B cell (primary cell): Measurements from ENCODE around the gene SLC44A3. TPM values are rescaled to one million over a fixed set of nuclear protein-coding genes. Genes with fewer than 3 reads are reported as not detected.
A peak's percentile ranks its signal among the peaks of the same experiment; 100 is the strongest.

Experiments used
- ATAC-seq: fragments of 200-7000 bp; cut with Tn5 transposase; one replicate; pipeline ENCODE4 v1.10.0; 2021; ENCODE audit warnings: low read depth, mild to moderate bottlenecking, moderate number of reproducible peaks, moderate library complexity
- CTCF ChIA-PET: fragments of 350-600 bp; sonication (Branson Sonifier 250); formaldehyde crosslinking; loops from one replicate; lab custom pipeline; 2021; ENCODE audit warnings: antibody characterized with exemption, inconsistent platforms; lab: Charles Lee
- POLR2A ChIA-PET: fragments of 350-600 bp; sonication (Branson Sonifier 250); formaldehyde crosslinking; loops from one replicate; lab custom pipeline; 2021; ENCODE audit warnings: antibody characterized with exemption; lab: Charles Lee
- DNase-seq: peaks from one replicate; pipeline ENCODE4 v3.0.0; 2013
- H2AFZ ChIP-seq: 2 replicates; pipeline ENCODE4 v1.6.1; 2012; ENCODE audit warnings: mild to moderate bottlenecking, low read depth, low read length; ENCODE audit not compliant: insufficient read depth, poor library complexity, severe bottlenecking
- H3K27ac ChIP-seq, 2 donors: 1 replicate in 1 of 2; 2 replicates in 1 of 2; pipeline ENCODE4 v1.5.1; 2012 to 2013; ENCODE audit warnings: low read length in 2 of 2, mild to moderate bottlenecking in 2 of 2, moderate library complexity in 1 of 2
- H3K27me3 ChIP-seq, 4 experiments: fragments of 200-600 bp in 1 of 4; sonication (generic) in 1 of 4; replicated peaks in 1 of 4; 1 replicate in 2 of 4; 2 replicates in 2 of 4; pipeline versions ENCODE4 v1.6.1 to v1.7.0; 2013 to 2016; ENCODE audit warnings: low read length in 3 of 4, mild to moderate bottlenecking in 2 of 4, mixed read lengths in 1 of 4, moderate library complexity in 1 of 4; ENCODE audit not compliant: insufficient read depth in 4 of 4, control insufficient read depth in 3 of 4; ENCODE audit errors: control extremely low read depth in 1 of 4
- H3K36me3 ChIP-seq, 2 experiments: replicated peaks in 1 of 2; 1 replicate in 1 of 2; 2 replicates in 1 of 2; pipeline versions ENCODE4 v1.6.1 to v1.7.1; 2013; ENCODE audit warnings: low read length in 1 of 2; ENCODE audit not compliant: insufficient read depth in 2 of 2, control insufficient read depth in 1 of 2; ENCODE audit errors: control extremely low read depth in 1 of 2, extremely low read depth in 1 of 2
- H3K4me1 ChIP-seq, 2 donors: fragments of 200-600 bp in 1 of 2; sonication (generic) in 1 of 2; 1 replicate in 1 of 2; 2 replicates in 1 of 2; pipeline versions ENCODE4 v1.5.1 to v1.6.1; 2013 to 2017; ENCODE audit warnings: low read length in 2 of 2; ENCODE audit not compliant: control insufficient read depth in 2 of 2, insufficient read depth in 2 of 2
- H3K4me2 ChIP-seq: replicated peaks from 2 replicates; pipeline ENCODE3; 2012; ENCODE audit warnings: mild to moderate bottlenecking, low read depth, low read length; ENCODE audit not compliant: poor library complexity, severe bottlenecking
- H3K4me3 ChIP-seq, 5 experiments: fragments of 200-600 bp in 1 of 5; sonication (generic) in 1 of 5; 1 replicate in 3 of 5; 2 replicates in 2 of 5; pipeline versions ENCODE4 v1.5.1 to v1.7.0; 2011 to 2016; ENCODE audit warnings: low read length in 4 of 5, mild to moderate bottlenecking in 4 of 5, low read depth in 2 of 5, control low read depth in 1 of 5, moderate library complexity in 1 of 5; ENCODE audit not compliant: insufficient read depth in 1 of 5; ENCODE audit errors: control extremely low read depth in 1 of 5, extremely low read depth in 1 of 5
- H3K79me2 ChIP-seq: fragments of 200-600 bp; sonication (generic); one replicate; pipeline ENCODE4 v1.6.0; 2016; ENCODE audit warnings: low read length; ENCODE audit not compliant: control insufficient read depth, insufficient read depth
- H3K9ac ChIP-seq: fragments of 200-600 bp; sonication (generic); 2 replicates; pipeline ENCODE4 v1.6.1; 2017; ENCODE audit warnings: mild to moderate bottlenecking, low read length, moderate library complexity
- H3K9me3 ChIP-seq, 3 donors: one replicate each; pipeline versions ENCODE4 v1.6.1 to v1.7.1; 2013; ENCODE audit warnings: low read length in 2 of 3; ENCODE audit not compliant: control insufficient read depth in 2 of 3, insufficient read depth in 1 of 3; ENCODE audit errors: control extremely low read depth in 1 of 3
- H4K20me1 ChIP-seq: 2 replicates; pipeline ENCODE4 v1.6.0; 2012; ENCODE audit warnings: mild to moderate bottlenecking, low read length; ENCODE audit not compliant: insufficient read depth, control insufficient read depth, poor library complexity, severe bottlenecking
- H3K27ac Mint-ChIP-seq: one replicate; pipeline ENCODE4 v1.8.0; 2021; ENCODE audit warnings: mixed read lengths
- H3K27me3 Mint-ChIP-seq: one replicate; pipeline ENCODE4 v1.8.0; 2021; ENCODE audit warnings: mixed read lengths
- H3K4me1 Mint-ChIP-seq: one replicate; pipeline ENCODE4 v1.8.0; 2021; ENCODE audit warnings: mixed read lengths
- H3K4me3 Mint-ChIP-seq: one replicate; pipeline ENCODE4 v1.8.0; 2021; ENCODE audit warnings: mixed read lengths
- H3K9me3 Mint-ChIP-seq: one replicate; pipeline ENCODE4 v1.8.0; 2022; ENCODE audit warnings: mixed read lengths; ENCODE audit not compliant: insufficient read depth
- EZH2 ChIP-seq: IDR thresholded peaks from 2 replicates; pipeline ENCODE4 v1.6.1; 2012; ENCODE audit warnings: borderline replicate concordance, low read depth, mild to moderate bottlenecking, moderate library complexity, low read length; ENCODE audit not compliant: insufficient read depth, poor library complexity, severe bottlenecking
- WGBS: methylation state at CpG from one replicate; pipeline ENCODE4 v1.1.5; 2013; ENCODE audit warnings: missing lambda C conversion rate; ENCODE audit not compliant: insufficient coverage; 5-methylcytosine and 5-hydroxymethylcytosine counted together
- intact Hi-C: fragments of 100-400 bp; cut with micrococcal nuclease; formaldehyde crosslinking; loops from one replicate; pipeline ENCODE4 v1.10.0; 2022
- polyA plus RNA-seq: library from polyadenylated mRNA; depleted of rRNA; stranded (reverse); fragments of >200 nt; gene quantifications from 2 replicates; pipeline ENCODE4 v1.2.3, GENCODE V29; 2012
- total RNA-seq, 2 donors: library from RNA; stranded (reverse); fragments of 120-200 nt in 1 of 2; gene quantifications; 1 replicate in 1 of 2; 2 replicates in 1 of 2; pipeline versions ENCODE4 v1.2.3 to v1.2.4, GENCODE V29; 2013 to 2022
- TF ChIP-seq, protein P1 (sequence below): fragments of 200-600 bp; IDR thresholded peaks from one replicate; pipeline ENCODE4 v1.8.0; 2022; ENCODE audit warnings: antibody characterized with exemption, mild to moderate bottlenecking

SLC44A3 gene
- total and polyA plus RNA-seq, 2 donors (not counting 1 experiment from before 2014, with no cell fraction given): not detected

DNA sequence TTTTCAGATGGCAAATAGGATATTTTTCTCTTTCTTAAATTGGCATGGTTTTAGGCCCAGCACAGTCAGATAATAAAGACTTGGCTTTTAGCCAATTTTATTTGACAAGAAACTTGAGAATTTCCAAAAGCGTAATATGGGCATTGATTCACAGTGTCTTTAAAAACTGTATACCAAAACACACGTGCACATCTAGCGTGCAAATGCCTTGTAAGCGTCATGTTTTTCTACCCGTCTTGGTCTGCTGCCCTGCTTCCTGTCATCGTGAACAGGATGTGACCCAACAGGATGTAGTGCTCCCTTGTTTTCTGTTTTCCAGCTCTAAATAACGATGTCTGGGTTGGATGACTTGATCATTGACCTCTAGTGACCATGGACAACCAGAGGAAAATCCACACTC is 24.7 kb upstream of the SLC44A3 start:
- 12% methylated on average over 6 of the region's 7 CpGs for WGBS
- peak overlapping the region; percentile 47 for H3K4me2 ChIP-seq
- H3K27me3 Mint-ChIP-seq: no peaks in the 10 kb centered on the region

DNA sequence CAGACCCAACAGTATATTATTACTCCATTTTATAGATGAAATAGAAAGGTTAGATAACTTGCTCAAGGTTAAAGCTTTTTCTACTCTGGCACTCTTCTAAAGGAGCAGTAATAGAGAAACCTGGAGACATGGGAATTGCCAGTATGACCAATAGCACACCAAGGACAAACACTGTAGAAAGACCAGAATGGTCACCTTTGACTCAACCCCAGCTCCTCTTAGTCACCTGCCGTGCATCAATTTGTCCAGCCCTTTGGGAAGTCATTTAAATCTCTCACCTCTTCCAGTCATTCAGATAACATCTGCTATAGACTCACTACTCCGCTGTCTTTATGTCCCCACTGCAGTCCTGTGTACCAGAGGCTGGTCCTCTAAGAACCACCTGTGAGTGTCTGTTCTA is 23.9 kb upstream of the SLC44A3 start:
- Histone ChIP-seq H4K20me1 (no peaks in the 10 kb centered on the region), H3K36me3 (no peaks in the 10 kb centered on the region), H3K9me3 (peaks cover 0 to 14% (median 9%) of the 10 kb centered on the region in 3 donors), H3K79me2 (no peaks in the 10 kb centered on the region), H3K4me2 (no peak overlapping the region), H3K4me1 (peaks cover 37 to 43% of the 10 kb centered on the region in 2 donors), H3K27ac (no peak overlapping the region), H3K4me3 (no peak overlapping the region), H2AFZ (no peak overlapping the region), H3K9ac (no peak overlapping the region), H3K27me3 (no peaks in the 10 kb centered on the region)
- Mint-ChIP-seq H3K4me3 (no peak overlapping the region), H3K27ac (peak overlapping the region; percentile 18), H3K9me3 (peaks cover 4% of the 10 kb centered on the region), H3K4me1 (peaks cover 40% of the 10 kb centered on the region), H3K27me3 (no peaks in the 10 kb centered on the region)
- ChIA-PET CTCF (interaction anchor here (1.5 to 2.3 kb wide), 2 partner anchors 10 to 282 kb away, joined by 4 to 10 read pairs; no protein-coding TSS in a partner anchor), POLR2A (no interaction called here)
- ATAC-seq (no peak), DNase-seq (no peak)
- WGBS: 96% methylated on average over 2 of the region's 2 CpGs
- no peak for TF ChIP-seq EZH2
- TF ChIP-seq, protein P1, sequence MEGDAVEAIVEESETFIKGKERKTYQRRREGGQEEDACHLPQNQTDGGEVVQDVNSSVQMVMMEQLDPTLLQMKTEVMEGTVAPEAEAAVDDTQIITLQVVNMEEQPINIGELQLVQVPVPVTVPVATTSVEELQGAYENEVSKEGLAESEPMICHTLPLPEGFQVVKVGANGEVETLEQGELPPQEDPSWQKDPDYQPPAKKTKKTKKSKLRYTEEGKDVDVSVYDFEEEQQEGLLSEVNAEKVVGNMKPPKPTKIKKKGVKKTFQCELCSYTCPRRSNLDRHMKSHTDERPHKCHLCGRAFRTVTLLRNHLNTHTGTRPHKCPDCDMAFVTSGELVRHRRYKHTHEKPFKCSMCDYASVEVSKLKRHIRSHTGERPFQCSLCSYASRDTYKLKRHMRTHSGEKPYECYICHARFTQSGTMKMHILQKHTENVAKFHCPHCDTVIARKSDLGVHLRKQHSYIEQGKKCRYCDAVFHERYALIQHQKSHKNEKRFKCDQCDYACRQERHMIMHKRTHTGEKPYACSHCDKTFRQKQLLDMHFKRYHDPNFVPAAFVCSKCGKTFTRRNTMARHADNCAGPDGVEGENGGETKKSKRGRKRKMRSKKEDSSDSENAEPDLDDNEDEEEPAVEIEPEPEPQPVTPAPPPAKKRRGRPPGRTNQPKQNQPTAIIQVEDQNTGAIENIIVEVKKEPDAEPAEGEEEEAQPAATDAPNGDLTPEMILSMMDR: no peak
- intact Hi-C loops: loop anchor here (10.0 kb wide), 1 partner anchor 71 kb away; no protein-coding TSS in a partner anchor

More for the DNA sequence above, 24.7 kb upstream of the SLC44A3 start:
- H2AFZ ChIP-seq: peak overlapping the region; percentile 32
- POLR2A ChIA-PET: no interaction called here
- Mint-ChIP-seq H3K27ac (peak overlapping the region; percentile 72), H3K4me3 (peak overlapping the region; percentile 64), H3K9me3 (peaks cover 4% of the 10 kb centered on the region), H3K4me1 (peaks cover 45% of the 10 kb centered on the region)
- H3K9ac ChIP-seq: peak overlapping the region; percentile 28
- no peak for TF ChIP-seq EZH2
- TF ChIP-seq, protein P1: no peak
- H4K20me1 ChIP-seq: no peaks in the 10 kb centered on the region
- CTCF ChIA-PET: interaction anchor here (2.3 kb wide), 1 partner anchor 11 kb away, joined by 10 read pairs; no protein-coding TSS in a partner anchor
- H3K4me3 ChIP-seq: peak overlapping the region in 2 of 5 experiments; percentile 2 to 44
- DNase-seq (peak; percentile 66), ATAC-seq (peak; percentile 53)
- no peaks in the 10 kb centered on the region for H3K36me3 ChIP-seq
- H3K27me3 ChIP-seq: no peaks in the 10 kb centered on the region
- no peak overlapping the region for H3K27ac ChIP-seq
- H3K4me1 ChIP-seq: peaks cover 37 to 43% of the 10 kb centered on the region in 2 donors
- H3K79me2 ChIP-seq: no peaks in the 10 kb centered on the region
- intact Hi-C loops: loop anchor here (10.0 kb wide), 1 partner anchor 71 kb away; no protein-coding TSS in a partner anchor
- H3K9me3 ChIP-seq: peaks cover 0 to 14% (median 9%) of the 10 kb centered on the region in 3 donors
